IMR-90 (cell line): ENCODE results near the gene SFSWAP. TPM values are rescaled to one million over a fixed set of nuclear protein-coding genes. Genes with fewer than 3 reads are reported as not detected.

Experiments used
- ATAC-seq: fragments of 200-7000 bp; cut with Tn5 transposase; 2 replicates; pipeline ENCODE4 v1.9.1; 2020; ENCODE audit warnings: low read depth, mild to moderate bottlenecking, moderate library complexity
- BruUV-seq: library from RNA; stranded (reverse); fragments of 400-500 nt; replicated peaks from 2 replicates; lab custom pipeline; 2021; lab: Mats Ljungman, UMichigan
- CTCF ChIA-PET: fragments of 300-600 bp; formaldehyde crosslinking; extraction: SDS; loops from one replicate; lab custom pipeline; 2021; ENCODE audit warnings: antibody characterized with exemption; lab: Yijun Ruan, JAX
- POLR2A ChIA-PET: fragments of 300-600 bp; sonication (Branson Sonifier 250); formaldehyde crosslinking; loops from one replicate; lab custom pipeline; 2022; ENCODE audit warnings: antibody characterized with exemption; ENCODE audit not compliant: unreplicated experiment; lab: Charles Lee
- DNase-seq: peaks from one replicate; pipeline ENCODE4 v3.0.0; 2013
- H2AFZ ChIP-seq: replicated peaks from 2 replicates; pipeline ENCODE3; 2013; ENCODE audit warnings: low read length, mild to moderate bottlenecking; ENCODE audit not compliant: poor library complexity
- H2AK5ac ChIP-seq: 2 replicates; pipeline ENCODE4 v1.6.1; 2013; ENCODE audit warnings: low read depth, low read length, inconsistent platforms
- H2AK9ac ChIP-seq: replicated peaks from 2 replicates; pipeline ENCODE3; 2013; ENCODE audit warnings: mild to moderate bottlenecking, low read depth, low read length, moderate library complexity; ENCODE audit not compliant: poor library complexity
- H2BK120ac ChIP-seq: 2 replicates; pipeline ENCODE4 v1.6.1; 2013; ENCODE audit warnings: low read depth, low read length, inconsistent platforms
- H2BK15ac ChIP-seq: 3 replicates; pipeline ENCODE4 v1.6.1; 2013; ENCODE audit warnings: low read depth, low read length, inconsistent platforms
- H2BK20ac ChIP-seq: 2 replicates; pipeline ENCODE4 v1.6.1; 2013; ENCODE audit warnings: low read depth, mild to moderate bottlenecking, inconsistent platforms, low read length, moderate library complexity
- H2BK5ac ChIP-seq: 2 replicates; pipeline ENCODE4 v1.6.1; 2013; ENCODE audit warnings: mild to moderate bottlenecking, low read depth, low read length, inconsistent platforms; ENCODE audit not compliant: poor library complexity, severe bottlenecking
- H3K14ac ChIP-seq: replicated peaks from 2 replicates; pipeline ENCODE4 v1.6.1; 2013; ENCODE audit warnings: low read depth, low read length, inconsistent platforms
- H3K18ac ChIP-seq: 2 replicates; pipeline ENCODE4 v1.6.1; 2013; ENCODE audit warnings: low read depth, low read length, control low read depth
- H3K23ac ChIP-seq: 2 replicates; pipeline ENCODE4 v1.6.1; 2013; ENCODE audit warnings: low read depth, low read length, inconsistent platforms
- H3K27ac ChIP-seq: 2 replicates; pipeline ENCODE4 v1.5.1; 2013; ENCODE audit warnings: mild to moderate bottlenecking, control low read depth, low read length; ENCODE audit not compliant: insufficient read depth
- H3K27me3 ChIP-seq: 2 replicates; pipeline ENCODE4 v1.6.1; 2013; ENCODE audit warnings: low read length; ENCODE audit not compliant: control insufficient read depth, insufficient read depth
- H3K36me3 ChIP-seq: 2 replicates; pipeline ENCODE4 v1.6.1; 2013; ENCODE audit warnings: low read length, mixed read lengths; ENCODE audit not compliant: control insufficient read depth, insufficient read depth
- H3K4ac ChIP-seq: 2 replicates; pipeline ENCODE4 v1.6.1; 2013; ENCODE audit warnings: low read depth, low read length, inconsistent platforms
- H3K4me1 ChIP-seq: 2 replicates; pipeline ENCODE4 v1.6.1; 2013; ENCODE audit warnings: low read length, mixed read lengths; ENCODE audit not compliant: control insufficient read depth, insufficient read depth
- H3K4me2 ChIP-seq: 2 replicates; pipeline ENCODE4 v1.6.1; 2013; ENCODE audit warnings: low read depth, mild to moderate bottlenecking, control low read depth, low read length, moderate library complexity
- H3K4me3 ChIP-seq: 2 replicates; pipeline ENCODE4 v1.5.1; 2013; ENCODE audit warnings: low read depth, mild to moderate bottlenecking, control low read depth, low read length, moderate library complexity; ENCODE audit not compliant: insufficient read depth
- H3K56ac ChIP-seq: 2 replicates; pipeline ENCODE4 v1.6.1; 2013; ENCODE audit warnings: low read length, inconsistent platforms; ENCODE audit not compliant: insufficient read depth; ENCODE audit errors: extremely low read depth
- H3K79me1 ChIP-seq, 2 experiments: 2 replicates each; pipeline ENCODE4 v1.6.1; 2013; ENCODE audit warnings: low read length in 2 of 2, inconsistent platforms in 1 of 2, low read depth in 1 of 2
- H3K9ac ChIP-seq: 2 replicates; pipeline ENCODE4 v1.6.1; 2013; ENCODE audit warnings: low read depth, low read length, control low read depth
- H3K9me1 ChIP-seq: 2 replicates; pipeline ENCODE4 v1.6.1; 2013; ENCODE audit warnings: low read length, inconsistent platforms; ENCODE audit not compliant: insufficient read depth
- H3K9me3 ChIP-seq: 2 replicates; pipeline ENCODE4 v1.6.1; 2013; ENCODE audit warnings: low read length; ENCODE audit not compliant: control insufficient read depth, insufficient read depth
- H4K20me1 ChIP-seq: 2 replicates; pipeline ENCODE4 v1.6.1; 2013; ENCODE audit warnings: low read length, inconsistent platforms; ENCODE audit not compliant: insufficient read depth
- H4K5ac ChIP-seq: 2 replicates; pipeline ENCODE4 v1.6.1; 2013; ENCODE audit warnings: mild to moderate bottlenecking, low read depth, low read length, control low read depth
- H4K8ac ChIP-seq, 2 experiments: 2 replicates each; pipeline ENCODE4 v1.6.1; 2013; ENCODE audit warnings: low read depth in 2 of 2, low read length in 2 of 2, control low read depth in 1 of 2, inconsistent platforms in 1 of 2
- H4K91ac ChIP-seq: 2 replicates; pipeline ENCODE4 v1.6.1; 2013; ENCODE audit warnings: low read depth, low read length, inconsistent platforms; ENCODE audit not compliant: insufficient read depth
- BHLHE40 ChIP-seq: fragments of 150-350 bp; IDR thresholded peaks from 2 replicates; pipeline ENCODE4 v1.6.1; 2016; ENCODE audit warnings: mild to moderate bottlenecking, low read depth, low read length
- CEBPB ChIP-seq: IDR thresholded peaks from 2 replicates; pipeline ENCODE4 v1.6.1; 2012; ENCODE audit warnings: low read depth, low read length, improper control_type of control experiment
- CHD1 ChIP-seq: IDR thresholded peaks from 2 replicates; pipeline ENCODE4 v1.6.1; 2012; ENCODE audit warnings: low read depth, low read length, improper control_type of control experiment
- NFE2L2 ChIP-seq: fragments of 150-350 bp; IDR thresholded peaks from 2 replicates; pipeline ENCODE4 v1.6.1; 2016; ENCODE audit warnings: low read depth, mild to moderate bottlenecking, low read length
- RAD21 ChIP-seq: IDR thresholded peaks from 2 replicates; pipeline ENCODE4 v1.6.1; 2012; ENCODE audit warnings: low read length, improper control_type of control experiment
- RCOR1 ChIP-seq: IDR thresholded peaks from 2 replicates; pipeline ENCODE4 v1.6.1; 2012; ENCODE audit warnings: mild to moderate bottlenecking, low read length, improper control_type of control experiment; ENCODE audit not compliant: insufficient replicate concordance
- RFX5 ChIP-seq: IDR thresholded peaks from 2 replicates; pipeline ENCODE4 v1.8.0; 2012; ENCODE audit warnings: low read depth, mild to moderate bottlenecking, low read length, moderate library complexity
- WGBS, 2 experiments: methylation state at CpG; one replicate each; pipeline versions ENCODE4 v1.1.5 to v1.1.7; 2013; ENCODE audit warnings: missing lambda C conversion rate in 2 of 2; ENCODE audit not compliant: insufficient read length in 1 of 2; ENCODE audit errors: extremely low coverage in 2 of 2; 5-methylcytosine and 5-hydroxymethylcytosine counted together
- dilution Hi-C: fragments of 300-500 bp; cut with HindIII; formaldehyde crosslinking; loops from one replicate; pipeline ENCODE4 v1.14.3; 2018; ENCODE audit warnings: low sequenced_read_pairs; ENCODE audit not compliant: unreplicated experiment
- in situ Hi-C: fragments of 300-500 bp; cut with MboI; formaldehyde crosslinking; loops from 3 replicates; pipeline ENCODE4 v1.14.3; 2019; ENCODE audit warnings: low sequenced_read_pairs, inconsistent platforms, mixed read lengths
- intact Hi-C: fragments of 100-400 bp; cut with micrococcal nuclease; formaldehyde crosslinking; loops from 2 replicates; pipeline ENCODE4 v1.10.0; 2022
- polyA plus RNA-seq, 3 experiments: library from polyadenylated mRNA; depleted of rRNA; stranded (reverse); fragments of >200 nt; gene quantifications; 2 replicates each; pipeline ENCODE4 v1.2.3, GENCODE V29; 2012; ENCODE audit warnings: low replicate concordance in 1 of 3
- total RNA-seq: library from RNA; depleted of rRNA; stranded (reverse); fragments of >200 nt; gene quantifications from 2 replicates; pipeline ENCODE4 v1.2.3, GENCODE V29; 2012
- TF ChIP-seq, protein P1 (sequence below): fragments of 150-350 bp; IDR thresholded peaks from 2 replicates; pipeline ENCODE4 v1.6.1; 2017; ENCODE audit warnings: mild to moderate bottlenecking, antibody characterized with exemption, low read length, low read depth
- TF ChIP-seq, protein P2 (sequence below): fragments of 150-350 bp; IDR thresholded peaks from 2 replicates; pipeline ENCODE4 v1.6.1; 2016; ENCODE audit warnings: low read depth, mild to moderate bottlenecking, low read length, moderate library complexity, borderline replicate concordance

SFSWAP gene
- total and polyA plus RNA-seq, 2 of the 4 experiments (the other 2 are of a cell fraction), result 19.7 to 22.4 TPM

GRCh38 chr12:131694116-131694838, 16.6 kb upstream of the SFSWAP start:
- no peak overlapping the region for H3K4me3 ChIP-seq
- in situ Hi-C loops (no loop called here), dilution Hi-C loops (no loop called here), intact Hi-C loops (loop anchor here (10.0 kb wide), 1 partner anchor 89 kb away; no protein-coding TSS in a partner anchor)
- BruUV-seq, result no TSS peak
- H3K36me3 ChIP-seq, result no peaks in the 10 kb centered on the region
- H3K27me3 ChIP-seq, result no peaks in the 10 kb centered on the region
- no peak overlapping the region for H3K27ac ChIP-seq
- H3K9me1 ChIP-seq, result no peaks in the 10 kb centered on the region
- no peak overlapping the region for H2AK9ac ChIP-seq
- no peak overlapping the region for H3K23ac ChIP-seq
- no peak overlapping the region for H2AK5ac ChIP-seq
- ChIA-PET CTCF (no interaction called here), POLR2A (no interaction called here)
- no peak overlapping the region for H4K8ac ChIP-seq
- no peak overlapping the region for H2BK20ac ChIP-seq
- no peak for ATAC-seq
- H3K79me1 ChIP-seq, result no peaks in the 10 kb centered on the region
- WGBS, 2 experiments, result 86% methylated on average over 5 of the region's 11 CpGs; no CpG with 5 or more reads in 1 of the 2 experiments
- H3K9me3 ChIP-seq, result no peaks in the 10 kb centered on the region
- no peak overlapping the region for H2BK5ac ChIP-seq
- H3K18ac ChIP-seq, result no peak overlapping the region
- no peak overlapping the region for H4K91ac ChIP-seq
- H2BK120ac ChIP-seq, result no peak overlapping the region
- no peak overlapping the region for H3K9ac ChIP-seq
- H4K5ac ChIP-seq, result no peak overlapping the region
- no peaks in the 10 kb centered on the region for H4K20me1 ChIP-seq
- H3K4me2 ChIP-seq, result no peak overlapping the region
- no peak for DNase-seq
- TF ChIP-seq CEBPB (no peak), BHLHE40 (no peak), RCOR1 (no peak), NFE2L2 (no peak), RAD21 (no peak), CHD1 (no peak), RFX5 (no peak)
- TF ChIP-seq, protein P1, sequence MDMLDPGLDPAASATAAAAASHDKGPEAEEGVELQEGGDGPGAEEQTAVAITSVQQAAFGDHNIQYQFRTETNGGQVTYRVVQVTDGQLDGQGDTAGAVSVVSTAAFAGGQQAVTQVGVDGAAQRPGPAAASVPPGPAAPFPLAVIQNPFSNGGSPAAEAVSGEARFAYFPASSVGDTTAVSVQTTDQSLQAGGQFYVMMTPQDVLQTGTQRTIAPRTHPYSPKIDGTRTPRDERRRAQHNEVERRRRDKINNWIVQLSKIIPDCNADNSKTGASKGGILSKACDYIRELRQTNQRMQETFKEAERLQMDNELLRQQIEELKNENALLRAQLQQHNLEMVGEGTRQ, result no peak
- TF ChIP-seq, protein P2, sequence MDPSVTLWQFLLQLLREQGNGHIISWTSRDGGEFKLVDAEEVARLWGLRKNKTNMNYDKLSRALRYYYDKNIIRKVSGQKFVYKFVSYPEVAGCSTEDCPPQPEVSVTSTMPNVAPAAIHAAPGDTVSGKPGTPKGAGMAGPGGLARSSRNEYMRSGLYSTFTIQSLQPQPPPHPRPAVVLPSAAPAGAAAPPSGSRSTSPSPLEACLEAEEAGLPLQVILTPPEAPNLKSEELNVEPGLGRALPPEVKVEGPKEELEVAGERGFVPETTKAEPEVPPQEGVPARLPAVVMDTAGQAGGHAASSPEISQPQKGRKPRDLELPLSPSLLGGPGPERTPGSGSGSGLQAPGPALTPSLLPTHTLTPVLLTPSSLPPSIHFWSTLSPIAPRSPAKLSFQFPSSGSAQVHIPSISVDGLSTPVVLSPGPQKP, result no peak
- no peak overlapping the region for H2BK15ac ChIP-seq
- H3K56ac ChIP-seq, result no peak overlapping the region
- no peak overlapping the region for H2AFZ ChIP-seq
- H3K4ac ChIP-seq, result no peak overlapping the region
- no peaks in the 10 kb centered on the region for H3K4me1 ChIP-seq
- H3K14ac ChIP-seq, result no peak overlapping the region
